Upper lobe of right lung (tissue), 1 donor: ENCODE data around the gene SART1. TPM values are rescaled to one million over a fixed set of nuclear protein-coding genes. Genes with fewer than 3 reads are reported as not detected.
A peak's percentile ranks its signal among the peaks of the same experiment; 100 is the strongest.

Experiments
- ATAC-seq: fragments of 200-7000 bp; cut with Tn5 transposase; one replicate; pipeline ENCODE4 v1.9.1; 2020; ENCODE audit warnings: mild to moderate bottlenecking, moderate library complexity
- DNase-seq: peaks from one replicate; pipeline ENCODE4 v3.0.0-alpha.2; 2020
- H3K27ac ChIP-seq: fragments of 200-600 bp; one replicate; pipeline ENCODE4 v1.8.0; 2022
- H3K27me3 ChIP-seq: fragments of 200-600 bp; one replicate; pipeline ENCODE4 v1.8.0; 2022; ENCODE audit warnings: mild to moderate bottlenecking
- H3K36me3 ChIP-seq: fragments of 200-600 bp; one replicate; pipeline ENCODE4 v1.8.0; 2022
- H3K4me1 ChIP-seq: fragments of 200-600 bp; one replicate; pipeline ENCODE4 v1.8.0; 2022
- H3K4me3 ChIP-seq: fragments of 200-600 bp; one replicate; pipeline ENCODE4 v1.8.0; 2022; ENCODE audit warnings: mild to moderate bottlenecking
- H3K9me3 ChIP-seq: fragments of 200-600 bp; one replicate; pipeline ENCODE4 v1.8.0; 2022
- CTCF ChIP-seq: fragments of 200-600 bp; IDR thresholded peaks from one replicate; pipeline ENCODE4 v1.8.0; 2022; ENCODE audit warnings: antibody characterized with exemption
- intact Hi-C: fragments of 100-400 bp; cut with DNase I; formaldehyde crosslinking; loops from one replicate; pipeline ENCODE4 v1.11.0; 2022
- total RNA-seq: library from RNA; stranded (reverse); fragmentation: NEBNext Ultra II Directional; extraction: Animal tissue kit (Norgen Biotek cat#: 25700); gene quantifications from one replicate; pipeline ENCODE4 v1.2.1, GENCODE V29; 2021
- donor health status: DM: no; HTN: yes; CAD: no; lungs with severe emphysema.

Gene SART1
- total RNA-seq, 1 donor from 2014 or later, result 53.3 TPM

GRCh38 chr11:65962141-65962564 lies 619 bp downstream of the SART1 start:
- H3K27ac ChIP-seq, result peak overlapping the region; percentile 96
- H3K9me3 ChIP-seq, result no peaks in the 10 kb centered on the region
- no peaks in the 10 kb centered on the region for H3K27me3 ChIP-seq
- peak overlapping the region; percentile 99 for H3K4me3 ChIP-seq
- intact Hi-C loops, result no loop called here
- TF ChIP-seq CTCF, result no peak
- peaks cover 27% of the 10 kb centered on the region for H3K36me3 ChIP-seq
- DNase-seq (no peak), ATAC-seq (no peak)
- peaks cover 17% of the 10 kb centered on the region for H3K4me1 ChIP-seq

GRCh38 chr11:65964906-65965305 lies 3.4 kb downstream of the SART1 start:
- ATAC-seq (no peak), DNase-seq (no peak)
- TF ChIP-seq CTCF, result no peak
- H3K9me3 ChIP-seq, result no peaks in the 10 kb centered on the region
- intact Hi-C loops, result no loop called here
- H3K27ac ChIP-seq, result no peak overlapping the region
- no peaks in the 10 kb centered on the region for H3K27me3 ChIP-seq
- no peak overlapping the region for H3K4me3 ChIP-seq
- H3K4me1 ChIP-seq, result peaks cover 24% of the 10 kb centered on the region
- H3K36me3 ChIP-seq, result peaks cover 54% of the 10 kb centered on the region

- H3K27ac ChIP-seq, result no peak overlapping the region
- ATAC-seq (no peak), DNase-seq (no peak)
- H3K4me1 ChIP-seq, result peaks cover 30% of the 10 kb centered on the region
- no peak for TF ChIP-seq CTCF
- H3K9me3 ChIP-seq, result no peaks in the 10 kb centered on the region
- intact Hi-C loops, result no loop called here
- H3K27me3 ChIP-seq, result no peaks in the 10 kb centered on the region
- H3K36me3 ChIP-seq, result peaks cover 59% of the 10 kb centered on the region
- no peak overlapping the region for H3K4me3 ChIP-seq
Observed at GRCh38 chr11:65965986-65966762, 4.6 kb downstream of the SART1 start.

- no peak for ATAC-seq
- intact Hi-C loops, result no loop called here
- TF ChIP-seq CTCF, result no peak
- DNase-seq, result no peak
- Histone ChIP-seq H3K4me3 (no peak overlapping the region), H3K9me3 (no peaks in the 10 kb centered on the region), H3K27me3 (no peaks in the 10 kb centered on the region), H3K36me3 (peaks cover 68% of the 10 kb centered on the region), H3K27ac (no peak overlapping the region), H3K4me1 (peaks cover 29% of the 10 kb centered on the region)
Observed at GRCh38 chr11:65967329-65967934, 5.9 kb downstream of the SART1 start.

GRCh38 chr11:65968600-65969482 lies 7.3 kb downstream of the SART1 start:
- no peak for DNase-seq
- Histone ChIP-seq H3K36me3 (peaks cover 78% of the 10 kb centered on the region), H3K27ac (peak overlapping the region; percentile 60), H3K4me1 (peaks cover 14% of the 10 kb centered on the region), H3K9me3 (no peaks in the 10 kb centered on the region), H3K4me3 (no peak overlapping the region), H3K27me3 (no peaks in the 10 kb centered on the region)
- TF ChIP-seq CTCF, result peak; percentile 8
- intact Hi-C loops, result no loop called here
- ATAC-seq, result peak; percentile 83
